ENCODE data around the gene PCDH8. TPM values are rescaled to one million over a fixed set of nuclear protein-coding genes. Genes with fewer than 3 reads are reported as not detected.

PCDH8 gene
- total and polyA plus RNA-seq, 12 donors: not detected

DNA sequence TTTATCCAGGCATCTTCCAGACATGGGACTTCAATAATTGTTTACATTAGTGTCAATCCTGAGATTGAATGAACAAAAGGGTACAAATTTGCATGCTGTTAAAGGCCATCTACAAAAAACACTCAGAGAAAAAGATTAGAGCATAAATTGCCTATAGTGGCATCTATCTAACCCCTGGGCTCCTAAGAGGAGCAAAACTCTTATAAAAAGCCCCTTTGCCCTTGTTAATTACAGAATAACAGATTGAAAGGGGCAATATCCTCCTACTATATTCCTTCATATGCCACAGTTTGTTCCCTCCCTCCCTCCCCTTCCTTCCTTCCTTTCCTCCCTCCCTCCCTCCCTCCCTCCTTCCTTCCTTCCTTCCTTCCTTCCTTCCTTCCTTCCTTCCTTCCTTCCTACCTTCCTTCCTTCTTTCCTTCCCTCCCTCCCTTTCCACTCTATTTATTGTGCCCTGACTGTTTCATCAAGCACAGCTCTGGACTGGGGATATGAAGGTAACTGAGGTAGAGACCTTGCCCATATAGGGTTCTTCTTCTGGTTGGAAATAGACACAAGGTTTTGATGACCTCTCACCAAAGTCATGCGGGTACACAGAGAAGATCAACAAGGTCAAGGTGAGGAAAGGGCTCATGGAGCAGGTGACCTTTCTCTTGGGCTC, 49.5 kb downstream of the PCDH8 start:
- no peak overlapping the region for H3K27ac ChIP-seq
- ATAC-seq: no peak
- intact Hi-C loops (cut with DNase I): no loop called here
- TF ChIP-seq, protein P1, sequence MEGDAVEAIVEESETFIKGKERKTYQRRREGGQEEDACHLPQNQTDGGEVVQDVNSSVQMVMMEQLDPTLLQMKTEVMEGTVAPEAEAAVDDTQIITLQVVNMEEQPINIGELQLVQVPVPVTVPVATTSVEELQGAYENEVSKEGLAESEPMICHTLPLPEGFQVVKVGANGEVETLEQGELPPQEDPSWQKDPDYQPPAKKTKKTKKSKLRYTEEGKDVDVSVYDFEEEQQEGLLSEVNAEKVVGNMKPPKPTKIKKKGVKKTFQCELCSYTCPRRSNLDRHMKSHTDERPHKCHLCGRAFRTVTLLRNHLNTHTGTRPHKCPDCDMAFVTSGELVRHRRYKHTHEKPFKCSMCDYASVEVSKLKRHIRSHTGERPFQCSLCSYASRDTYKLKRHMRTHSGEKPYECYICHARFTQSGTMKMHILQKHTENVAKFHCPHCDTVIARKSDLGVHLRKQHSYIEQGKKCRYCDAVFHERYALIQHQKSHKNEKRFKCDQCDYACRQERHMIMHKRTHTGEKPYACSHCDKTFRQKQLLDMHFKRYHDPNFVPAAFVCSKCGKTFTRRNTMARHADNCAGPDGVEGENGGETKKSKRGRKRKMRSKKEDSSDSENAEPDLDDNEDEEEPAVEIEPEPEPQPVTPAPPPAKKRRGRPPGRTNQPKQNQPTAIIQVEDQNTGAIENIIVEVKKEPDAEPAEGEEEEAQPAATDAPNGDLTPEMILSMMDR (IDR thresholded peaks at IDR 0.05): no peak
- H3K36me3 ChIP-seq: no peaks in the 10 kb centered on the region
- H3K27me3 ChIP-seq: peaks cover 0 to 18% (median 3%) of the 10 kb centered on the region in 7 donors
- no peaks in the 10 kb centered on the region for H3K9me3 ChIP-seq
- WGBS, 2 donors: 0% methylated on average over 1 of the region's 1 CpG
- H3K4me1 ChIP-seq: no peaks in the 10 kb centered on the region
- H3K4me3 ChIP-seq: no peak overlapping the region
- no peak for DNase-seq

GRCh38 chr13:52797176-52797575, 51.3 kb downstream of the PCDH8 start:
- H3K9me3 ChIP-seq: no peaks in the 10 kb centered on the region
- H3K27me3 ChIP-seq: peaks cover 0 to 13% (median 3%) of the 10 kb centered on the region in 7 donors
- DNase-seq (no peak), ATAC-seq (no peak)
- H3K27ac ChIP-seq: no peak overlapping the region
- no peaks in the 10 kb centered on the region for H3K36me3 ChIP-seq
- TF ChIP-seq, protein P1 (IDR thresholded peaks at IDR 0.05): no peak
- intact Hi-C loops (cut with DNase I): no loop called here
- no peak overlapping the region for H3K4me3 ChIP-seq
- no peaks in the 10 kb centered on the region for H3K4me1 ChIP-seq
- WGBS, 2 donors: 71 to 79% methylated on average over 2 of the region's 2 CpGs

DNA sequence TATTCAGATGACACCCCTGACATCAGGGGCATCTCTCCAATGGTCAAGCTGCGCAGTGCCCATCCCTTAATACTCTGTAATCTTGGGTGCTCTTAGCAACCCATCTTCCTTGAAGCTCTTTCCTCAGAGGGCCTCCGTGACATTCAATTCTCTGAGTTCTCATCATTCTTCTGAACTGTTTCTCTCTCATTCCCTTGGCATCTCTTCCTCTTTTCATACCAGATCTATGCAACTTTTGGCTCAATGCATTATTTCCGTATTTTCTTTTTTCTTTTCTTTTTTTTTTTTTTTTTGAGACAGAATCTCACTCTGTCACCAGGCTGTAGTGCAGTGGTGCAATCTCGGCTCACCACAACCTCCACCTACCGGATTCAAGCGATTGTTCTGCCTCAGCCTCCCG, 53.9 kb downstream of the PCDH8 start:
- Histone ChIP-seq H3K4me1 (no peaks in the 10 kb centered on the region), H3K27me3 (peaks cover 0 to 13% (median 3%) of the 10 kb centered on the region in 7 donors), H3K4me3 (no peak overlapping the region), H3K9me3 (no peaks in the 10 kb centered on the region), H3K36me3 (no peaks in the 10 kb centered on the region), H3K27ac (no peak overlapping the region)
- intact Hi-C loops (cut with DNase I): no loop called here
- DNase-seq (no peak), ATAC-seq (no peak)
- WGBS, 2 donors: 87 to 93% methylated on average over 7 of the region's 7 CpGs
- TF ChIP-seq, protein P1 (IDR thresholded peaks at IDR 0.05): no peak

DNA sequence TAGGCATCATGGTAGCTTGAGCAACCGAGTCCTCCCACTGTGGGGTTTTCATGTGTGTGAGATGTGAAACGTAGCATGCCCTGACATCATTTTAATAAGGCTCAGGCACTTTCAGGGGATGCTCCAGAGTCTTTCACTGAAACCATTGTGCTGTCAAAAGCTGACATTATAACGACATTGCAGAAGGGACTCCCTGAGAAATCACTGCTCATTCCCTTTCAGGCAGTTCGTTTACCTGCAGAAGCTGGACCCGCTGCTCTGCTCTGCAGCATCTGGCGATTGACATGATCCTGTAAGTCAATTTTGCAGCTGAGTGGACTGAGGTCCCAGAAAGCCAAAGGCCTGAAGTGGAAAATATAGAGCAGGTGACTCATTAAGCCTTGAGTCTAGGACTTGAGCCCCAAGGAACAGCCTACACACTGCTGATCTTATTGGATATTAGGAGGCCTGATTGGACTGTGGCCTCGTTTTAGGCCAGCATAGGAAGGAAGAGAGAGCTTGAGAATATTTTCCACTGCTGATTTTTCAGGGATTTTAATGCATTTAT, 54.9 kb downstream of the PCDH8 start:
- no peak for DNase-seq
- H3K4me3 ChIP-seq: no peak overlapping the region
- no peaks in the 10 kb centered on the region for H3K4me1 ChIP-seq
- H3K9me3 ChIP-seq: no peaks in the 10 kb centered on the region
- peaks cover 0 to 13% (median 3%) of the 10 kb centered on the region in 7 donors for H3K27me3 ChIP-seq
- no peaks in the 10 kb centered on the region for H3K36me3 ChIP-seq
- H3K27ac ChIP-seq: no peak overlapping the region
- intact Hi-C loops (cut with DNase I): no loop called here
- no peak for ATAC-seq
- WGBS, 2 donors: 79 to 81% methylated on average over 7 of the region's 7 CpGs
- TF ChIP-seq, protein P1 (IDR thresholded peaks at IDR 0.05): no peak

Small RNA genes within 50 kb of the gene (microRNA-seq; reads per million reads assigned to microRNA genes)
- gene MIR759: 0 reads per million in 2 donors

Other genes starting within 250 kb of the PCDH8 start
- 1 to 10 TPM; 1.7 to 4.7 (median 3.4) TPM for gene HNRNPA1L2, start 206.2 kb downstream of the PCDH8 start, total RNA-seq
- 1 to 10 TPM; 4.7 to 9.1 TPM for gene HNRNPA1L2, start 206.2 kb downstream of the PCDH8 start, polyA plus RNA-seq
- 10 to 100 TPM; 44.3 to 61.7 (median 53.9) TPM for gene SUGT1, start 195.8 kb downstream of the PCDH8 start, total RNA-seq
- 10 to 100 TPM; 53.8 to 55.9 TPM for gene SUGT1, start 195.8 kb downstream of the PCDH8 start, polyA plus RNA-seq
- gene CNMD, start 108.8 kb downstream of the PCDH8 start, total RNA-seq: not detected
- gene CNMD, start 108.8 kb downstream of the PCDH8 start, polyA plus RNA-seq: not detected
- 1 to 10 TPM in 1 of 10 donors, under 1 TPM in 3, not detected in 6; 0.19 to 1.6 (median 0.30) TPM for gene OLFM4, start 180.2 kb upstream of the PCDH8 start, total RNA-seq
- under 1 TPM; 0.06 to 0.51 TPM for gene OLFM4, start 180.2 kb upstream of the PCDH8 start, polyA plus RNA-seq

All from heart right ventricle (tissue), 16 donors.